HG03060 (cell line): Measurements from ENCODE around the gene CTNNA3.
A peak's percentile ranks its signal among the peaks of the same experiment; 100 is the strongest.

Source experiments
- ATAC-seq: cut with Tn5 transposase; IDR thresholded peaks from one replicate; pipeline ENCODE4 v1.9.1; 2021; ENCODE audit warnings: low read depth, moderate number of reproducible peaks; ENCODE audit not compliant: unreplicated experiment

The CTNNA3 gene

DNA sequence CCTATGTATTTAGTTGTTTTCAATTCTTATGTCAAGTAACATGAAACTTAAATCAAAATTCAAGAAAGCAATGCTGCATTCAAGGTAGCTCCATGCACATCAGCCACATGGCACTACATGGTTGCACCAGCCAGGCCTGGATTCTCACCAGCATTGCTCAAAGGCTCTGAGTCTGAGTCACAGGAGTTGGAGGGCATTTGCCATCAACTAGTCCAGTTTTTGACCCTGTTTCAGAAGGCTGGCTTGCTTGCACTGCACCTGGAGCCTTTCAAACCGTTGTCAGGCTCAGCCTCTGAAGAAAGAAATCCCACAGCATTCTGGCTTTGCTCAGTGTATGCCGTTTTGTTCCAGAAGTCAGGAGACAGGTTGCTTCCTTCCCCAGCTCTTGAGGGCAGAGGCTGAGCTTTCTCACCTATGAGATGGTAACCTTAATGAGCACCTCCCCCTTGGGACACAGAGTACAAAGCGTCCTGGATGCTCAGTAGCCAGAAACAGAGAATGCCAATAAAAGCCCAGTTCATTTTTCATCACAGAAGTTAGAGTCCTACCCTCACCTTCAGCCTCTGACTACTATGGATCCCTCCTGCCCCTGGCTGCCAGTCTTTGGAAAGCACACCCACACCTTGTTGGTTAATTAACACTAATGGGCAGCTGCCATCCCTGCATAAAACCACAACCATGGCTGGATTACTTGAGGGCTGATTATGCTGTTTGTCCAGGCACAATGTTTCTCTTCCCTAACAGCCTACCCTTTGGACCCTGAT, 1058.5 kb downstream of the CTNNA3 start:
- ATAC-seq = no peak

DNA sequence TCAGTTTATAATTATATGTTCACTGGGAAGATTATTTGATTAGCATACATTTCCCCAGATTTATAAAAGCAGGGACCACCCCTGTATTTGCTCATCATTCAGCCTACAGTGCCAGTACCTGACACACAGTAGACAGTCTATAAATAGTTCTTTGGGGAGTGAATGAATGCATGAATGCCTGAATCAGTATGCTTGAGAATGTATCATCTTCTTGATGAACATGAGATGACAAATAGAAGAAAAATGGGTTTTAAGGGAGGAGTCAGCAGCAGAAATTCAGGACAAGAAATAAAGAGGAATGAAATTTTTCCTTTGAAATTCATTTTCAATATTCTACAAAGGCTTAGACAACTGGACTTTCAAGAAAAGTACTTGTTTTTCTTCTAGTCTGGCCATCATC, 1066.0 kb downstream of the CTNNA3 start:
- ATAC-seq = no peak

DNA sequence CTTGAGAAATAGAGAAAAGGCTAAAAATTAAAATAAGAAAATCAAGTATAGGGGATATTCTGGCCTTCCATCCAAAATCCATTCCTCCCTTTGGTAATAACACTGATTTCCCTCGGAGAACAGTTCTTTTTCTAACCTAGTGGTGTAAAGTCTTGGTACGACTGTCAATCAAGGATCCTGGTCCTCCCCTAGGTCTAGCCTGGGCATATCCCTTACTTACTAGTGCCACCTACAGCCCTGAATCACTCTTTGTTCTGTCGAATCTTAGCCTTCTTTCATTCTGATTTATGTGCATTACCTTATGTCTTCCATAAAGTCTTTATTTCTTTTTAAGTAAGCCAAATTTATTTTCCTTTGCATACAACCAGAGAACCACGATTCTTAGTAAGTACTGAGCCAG, 1068.8 kb downstream of the CTNNA3 start:
- ATAC-seq = peak; percentile 72

DNA sequence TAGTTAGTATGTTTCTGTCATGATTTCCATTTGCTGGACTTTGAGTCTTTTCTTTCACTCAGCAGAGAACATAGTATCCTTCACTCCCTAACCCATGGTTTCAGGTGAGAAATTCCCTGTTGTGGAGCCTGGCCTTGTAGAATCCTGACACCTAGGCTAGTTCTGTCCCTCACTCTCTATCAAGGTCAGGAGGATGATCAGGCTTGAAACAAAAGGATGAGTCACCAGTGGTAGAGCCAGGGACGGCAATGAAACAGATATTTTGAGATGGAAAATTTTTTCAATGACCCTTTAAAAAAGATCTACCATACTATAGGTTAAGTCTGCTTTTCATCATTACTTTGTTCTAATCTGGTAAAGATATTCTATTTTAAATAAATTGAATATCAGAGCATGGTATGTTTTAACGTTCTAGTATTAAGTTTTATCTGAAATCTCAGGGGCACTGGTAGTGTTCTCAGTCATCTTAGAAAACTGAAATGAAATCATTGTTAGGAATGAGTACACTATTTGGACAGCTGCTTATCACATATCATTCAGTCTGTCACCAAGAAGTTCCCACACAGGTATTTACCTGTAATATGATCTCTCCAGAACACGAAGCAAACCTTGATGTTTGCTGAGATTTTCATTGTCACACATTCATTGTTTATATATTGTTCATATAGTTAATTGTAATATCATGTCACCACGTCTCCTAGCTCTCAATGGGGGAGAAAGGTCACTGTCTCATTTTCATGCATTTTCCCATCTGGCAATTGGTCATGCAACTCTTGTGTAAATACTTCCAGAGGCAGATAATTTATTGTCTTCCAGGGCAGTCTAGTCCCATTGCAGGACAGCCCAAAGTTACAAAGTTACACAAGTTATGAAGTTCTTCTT, 1070.0 kb downstream of the CTNNA3 start:
- ATAC-seq = no peak

DNA sequence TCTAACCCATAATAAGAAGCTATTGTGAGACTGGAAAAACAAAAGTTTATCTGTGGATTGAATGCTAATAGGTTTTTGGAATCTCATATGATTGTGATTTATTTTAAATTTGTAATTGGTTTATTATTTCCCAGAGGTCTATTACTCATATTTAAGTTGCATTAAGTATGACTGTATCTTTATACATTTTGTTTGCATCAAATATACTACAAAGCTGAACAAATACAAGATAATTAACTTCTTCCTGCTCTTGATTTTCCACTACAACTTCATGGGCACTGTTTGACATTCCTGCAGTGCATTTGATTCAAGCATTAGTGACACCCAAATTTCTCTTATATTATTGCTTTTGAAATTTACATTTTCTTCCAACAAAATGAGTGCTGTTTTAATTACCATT, 1073.9 kb downstream of the CTNNA3 start:
- ATAC-seq = no peak

DNA sequence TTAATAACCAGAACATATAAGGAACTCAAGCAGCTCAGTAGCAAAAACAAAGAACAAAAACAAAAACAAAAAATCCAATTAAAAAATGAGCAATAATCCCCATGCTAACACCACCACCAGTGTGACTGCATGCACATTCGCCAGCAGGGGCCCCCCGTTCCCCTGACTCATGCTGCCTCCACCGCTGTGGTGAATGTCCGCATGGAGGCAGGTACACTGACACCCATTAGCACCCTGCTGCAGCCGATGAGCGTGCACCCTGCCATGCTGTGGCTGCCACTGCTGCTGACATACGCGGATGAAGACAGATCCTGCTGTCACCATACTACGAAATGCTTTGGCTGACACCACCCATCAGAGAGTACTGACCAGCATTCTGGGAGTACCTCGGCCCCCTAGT, 1091.8 kb downstream of the CTNNA3 start:
- ATAC-seq = no peak

DNA sequence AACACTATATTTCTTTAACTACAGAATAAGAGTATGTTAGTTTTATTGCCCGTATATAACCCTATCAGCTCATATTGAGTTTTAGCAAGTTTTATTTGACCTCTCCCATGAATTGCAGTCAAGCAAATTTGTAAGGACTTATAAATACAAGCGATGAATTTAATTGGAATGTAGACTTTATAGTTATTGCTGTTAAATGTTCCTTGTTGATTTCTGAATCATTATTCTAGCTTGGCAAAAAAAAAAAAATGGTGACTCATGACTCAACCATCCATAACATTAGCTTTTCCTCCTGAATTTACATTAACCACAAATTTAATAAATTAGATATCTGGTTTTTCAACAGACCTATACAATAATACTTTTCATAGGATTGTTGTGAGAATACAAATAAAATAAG, 1104.1 kb downstream of the CTNNA3 start:
- ATAC-seq = no peak

DNA sequence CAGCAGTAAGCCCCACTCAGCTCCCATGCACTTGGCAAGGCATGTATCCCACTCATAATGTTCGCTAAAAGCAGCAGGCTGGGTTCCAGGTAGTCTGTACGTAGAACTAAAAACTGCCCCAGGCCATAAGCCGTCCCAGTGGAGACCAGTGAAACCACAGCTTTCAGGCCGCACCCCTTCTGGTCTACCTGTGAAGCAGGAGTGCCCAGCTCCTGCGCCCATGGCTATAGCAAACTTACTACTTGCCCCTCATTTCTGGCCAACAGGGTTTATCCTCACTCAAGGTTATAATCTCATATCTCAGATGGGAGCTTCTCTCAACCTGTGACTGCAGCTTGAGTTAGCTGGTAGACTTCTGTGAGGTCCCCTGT, 1108.3 kb downstream of the CTNNA3 start:
- no peak for ATAC-seq

DNA sequence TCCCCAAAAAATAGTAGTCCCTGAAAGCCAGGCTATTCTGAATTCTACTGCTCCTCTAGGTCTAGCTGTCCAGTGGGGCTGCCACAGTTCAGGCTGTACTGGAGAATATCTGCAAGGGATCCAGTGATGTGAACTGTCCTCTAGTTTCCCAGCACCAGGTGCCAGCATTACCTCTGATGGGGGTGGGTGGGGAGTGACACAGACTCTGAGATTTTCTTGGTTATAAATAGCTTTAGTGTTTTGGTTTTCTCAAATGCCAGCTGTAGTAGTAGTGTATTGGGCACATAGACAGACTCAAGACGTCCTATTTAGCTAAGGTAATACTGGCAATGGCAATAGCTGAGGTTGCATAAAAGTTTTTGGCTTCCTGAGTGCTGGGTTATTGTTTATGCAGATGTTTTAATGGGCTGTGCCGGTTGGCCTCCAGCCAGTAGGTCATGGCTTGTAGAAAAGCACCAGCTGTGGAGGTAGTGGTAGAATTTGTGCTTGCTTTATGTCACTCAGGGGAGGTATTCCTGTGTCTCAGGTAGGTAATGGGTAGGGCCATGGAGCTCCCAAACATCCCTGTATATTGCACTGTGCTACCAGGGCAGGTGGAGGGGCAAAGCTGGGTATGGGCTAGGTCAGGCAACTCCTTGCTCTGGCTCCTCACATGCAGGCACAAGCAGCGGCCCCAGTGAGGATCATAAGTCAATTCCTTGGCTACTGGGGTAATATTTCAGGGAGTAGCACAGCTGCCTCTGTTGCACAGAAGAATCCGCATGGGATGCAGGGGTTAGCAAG, 1108.9 kb downstream of the CTNNA3 start:
- no peak for ATAC-seq

DNA sequence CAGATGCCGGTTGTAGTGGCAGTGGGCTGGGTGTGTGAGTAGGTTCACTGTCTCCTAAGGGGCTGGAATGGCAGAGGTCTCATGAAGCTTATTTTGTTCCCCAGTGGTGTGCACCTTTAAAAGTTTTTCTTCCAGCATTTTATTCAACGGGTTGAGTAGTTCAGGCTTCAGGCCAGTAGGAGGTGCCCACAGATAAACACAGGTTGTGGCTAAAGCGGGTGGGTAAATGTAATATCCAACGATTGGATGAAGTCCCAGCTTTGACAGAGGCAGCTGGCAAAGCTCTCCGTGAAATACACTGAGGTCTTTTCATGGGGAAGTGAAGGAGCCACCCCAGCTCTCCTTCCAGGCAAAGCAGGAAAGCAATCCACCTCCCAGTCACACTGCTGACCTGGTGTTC, 1109.9 kb downstream of the CTNNA3 start:
- no peak for ATAC-seq

DNA sequence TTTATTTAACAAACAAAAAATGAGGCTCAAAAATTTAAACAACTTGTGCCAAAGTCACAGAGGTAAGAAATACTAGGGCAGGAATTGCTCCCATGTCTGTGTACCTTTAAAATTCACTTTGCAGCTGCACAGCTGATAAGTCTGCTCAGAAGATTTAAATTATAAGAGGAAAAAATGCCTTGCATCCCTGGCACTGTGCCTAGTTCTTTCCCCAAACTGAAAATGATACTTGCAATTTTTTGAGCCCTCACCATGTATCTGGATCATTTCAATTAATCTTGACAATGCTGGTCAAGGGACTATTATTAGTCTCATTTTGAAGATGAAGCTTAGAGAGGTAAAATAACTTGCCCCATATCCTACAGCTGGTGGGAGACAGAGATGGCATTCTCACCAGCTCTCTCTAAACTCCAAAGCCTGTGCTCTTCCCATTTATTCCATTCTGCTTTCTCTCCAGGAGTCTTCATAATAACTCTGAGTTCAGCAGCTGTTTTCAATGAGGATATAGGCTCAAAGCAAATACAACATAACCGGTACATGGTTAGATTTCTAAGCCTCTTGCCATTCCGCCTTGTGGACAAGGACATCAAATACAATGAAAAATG, 1120.6 kb downstream of the CTNNA3 start:
- no peak for ATAC-seq

DNA sequence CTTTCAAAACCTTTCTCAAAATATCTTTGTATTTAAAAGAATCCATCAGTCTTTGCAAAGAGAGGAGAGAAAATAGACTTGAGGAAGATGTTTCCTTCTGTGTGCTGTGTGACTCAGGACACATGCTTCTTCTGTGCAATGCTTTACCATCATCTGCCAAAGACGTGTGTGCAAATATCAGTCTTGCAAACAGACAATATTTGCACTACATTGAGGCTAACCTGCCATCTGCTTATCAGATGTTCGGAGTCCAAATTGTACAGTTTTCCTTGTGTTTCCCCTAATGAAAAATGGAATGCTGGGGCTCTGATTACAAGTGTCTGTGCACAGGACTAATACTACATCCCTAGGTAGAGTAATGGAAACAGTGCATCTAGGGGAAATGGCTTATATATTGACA, 1123.3 kb downstream of the CTNNA3 start:
- ATAC-seq = no peak

DNA sequence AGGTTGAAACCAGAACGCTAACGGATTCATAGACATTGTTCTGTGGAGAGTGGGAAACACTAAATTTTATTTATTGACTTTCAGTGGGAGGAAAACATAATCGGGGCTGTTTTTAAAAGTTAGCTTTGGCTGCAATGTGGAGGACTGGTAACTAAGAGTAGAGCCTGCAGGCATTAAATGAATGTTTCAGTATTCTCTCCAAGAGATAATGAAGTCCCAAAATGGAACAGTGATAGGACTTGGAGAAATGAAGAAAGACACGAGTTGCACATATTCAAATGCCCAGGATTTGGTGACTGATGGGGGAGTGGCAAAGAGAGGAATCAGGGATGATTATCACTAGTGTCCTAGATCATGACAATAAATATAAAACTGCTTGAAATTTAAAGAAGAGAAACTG, 1130.0 kb downstream of the CTNNA3 start:
- ATAC-seq = no peak

DNA sequence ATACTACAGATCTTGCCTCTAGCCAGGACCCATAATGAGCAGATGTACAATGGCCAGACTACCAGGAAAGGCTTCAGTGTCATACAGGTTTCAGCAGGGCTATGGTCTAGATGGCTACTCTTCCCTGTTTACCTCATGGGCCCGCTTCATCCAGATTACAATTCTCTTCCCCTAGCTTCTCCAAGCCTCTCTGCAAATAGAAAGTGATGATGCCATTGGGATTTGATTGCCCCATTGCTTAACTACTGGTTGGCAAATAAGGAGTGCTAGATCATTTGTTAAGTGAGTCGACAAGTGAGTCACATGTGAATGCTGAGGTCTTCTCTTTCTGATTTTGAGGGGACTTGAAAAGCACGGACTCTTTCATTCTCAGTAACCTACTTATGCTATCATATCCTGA, 1131.7 kb downstream of the CTNNA3 start:
- no peak for ATAC-seq

DNA sequence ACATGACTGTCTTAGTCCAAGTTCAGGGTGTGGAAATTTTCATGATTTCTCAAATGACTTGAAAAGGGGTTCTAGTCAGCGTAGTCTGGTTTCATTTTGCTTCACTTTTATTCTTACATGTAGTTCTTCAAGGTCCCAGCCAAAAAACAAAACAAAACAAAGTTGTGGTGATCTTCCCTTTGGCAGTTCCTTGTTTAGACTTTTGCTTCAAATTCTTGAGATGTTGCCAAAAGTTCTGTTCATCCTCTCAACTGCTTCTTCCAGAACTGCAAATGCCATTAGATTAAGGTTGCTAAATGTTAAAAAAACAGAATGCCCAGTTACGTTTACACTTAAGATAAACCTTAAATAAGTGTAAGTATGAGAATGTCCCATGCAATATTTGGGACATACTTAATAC, 1140.9 kb downstream of the CTNNA3 start:
- no peak for ATAC-seq

DNA sequence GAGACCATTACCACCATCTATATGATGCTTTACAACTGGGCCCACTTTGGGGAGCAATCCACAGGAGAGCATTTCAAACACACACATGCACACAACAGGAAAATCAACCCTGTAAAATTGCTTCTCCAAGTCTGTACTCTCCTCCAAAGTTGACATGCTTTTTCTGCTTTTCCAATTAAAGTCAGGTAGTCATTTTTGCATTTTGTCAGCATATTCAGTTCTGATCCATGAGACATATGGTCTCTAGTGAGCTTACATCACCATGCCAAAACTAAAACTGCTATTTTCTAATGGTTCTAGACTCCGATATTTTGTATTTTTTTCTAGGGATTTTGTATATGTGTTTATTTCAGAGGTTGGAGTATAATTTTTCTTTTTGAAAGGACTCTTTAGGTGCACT, 1143.7 kb downstream of the CTNNA3 start:
- no peak for ATAC-seq

DNA sequence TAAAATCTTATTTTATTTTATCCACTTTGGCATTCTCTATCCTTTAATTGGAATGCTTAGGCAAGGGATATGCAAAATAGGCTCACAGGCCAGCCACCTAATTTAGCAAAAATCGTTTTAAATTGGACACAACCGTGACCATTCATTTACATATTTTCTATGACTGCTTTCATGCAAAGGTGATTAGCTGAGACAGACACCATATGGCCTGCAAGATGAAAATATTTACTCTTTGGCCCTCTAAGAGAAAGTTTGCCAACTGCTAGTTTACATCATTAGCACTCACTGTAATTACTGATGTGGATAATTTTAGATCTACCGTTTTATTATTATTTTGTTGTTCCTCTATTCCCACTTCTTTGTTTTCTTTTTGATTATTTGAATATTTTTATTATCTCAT, 1145.6 kb downstream of the CTNNA3 start:
- no peak for ATAC-seq

DNA sequence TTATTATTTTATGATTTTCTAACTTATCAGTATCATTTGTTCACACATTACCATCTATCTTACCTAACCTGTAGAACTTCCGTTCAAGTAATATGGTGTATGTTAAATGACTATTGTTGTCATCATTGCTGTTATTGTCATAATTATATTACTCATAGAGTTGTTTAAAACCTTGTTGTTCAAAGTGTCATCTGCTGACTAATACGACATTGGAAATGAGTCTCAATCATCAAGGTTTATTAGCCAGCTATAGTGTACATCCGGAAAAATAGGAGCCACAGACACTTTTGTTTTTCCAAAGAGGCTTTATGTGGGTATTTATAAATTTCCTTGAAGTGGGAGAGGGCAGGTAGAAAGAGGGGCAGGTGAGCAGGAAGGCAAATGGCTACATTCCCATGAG, 1157.1 kb downstream of the CTNNA3 start:
- ATAC-seq = no peak

DNA sequence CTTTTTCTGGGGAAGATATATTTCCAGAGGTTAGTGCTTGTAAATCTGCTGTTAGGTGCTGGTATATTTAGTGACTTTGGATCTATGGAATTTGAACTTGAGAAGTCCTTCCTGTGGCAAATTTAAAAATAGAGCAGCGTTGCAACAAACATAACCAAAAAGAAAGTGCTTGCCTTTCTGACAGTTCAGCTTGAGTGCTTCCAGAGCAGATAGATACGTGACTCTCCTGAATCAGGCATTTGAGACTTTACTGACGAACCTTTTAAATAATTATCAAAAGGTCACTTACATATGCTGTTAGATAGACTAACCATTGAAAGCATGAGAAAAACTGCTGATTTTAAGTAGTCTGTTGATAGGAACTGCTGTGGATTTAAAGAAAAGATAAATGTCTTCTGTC, 1157.6 kb downstream of the CTNNA3 start:
- no peak for ATAC-seq

DNA sequence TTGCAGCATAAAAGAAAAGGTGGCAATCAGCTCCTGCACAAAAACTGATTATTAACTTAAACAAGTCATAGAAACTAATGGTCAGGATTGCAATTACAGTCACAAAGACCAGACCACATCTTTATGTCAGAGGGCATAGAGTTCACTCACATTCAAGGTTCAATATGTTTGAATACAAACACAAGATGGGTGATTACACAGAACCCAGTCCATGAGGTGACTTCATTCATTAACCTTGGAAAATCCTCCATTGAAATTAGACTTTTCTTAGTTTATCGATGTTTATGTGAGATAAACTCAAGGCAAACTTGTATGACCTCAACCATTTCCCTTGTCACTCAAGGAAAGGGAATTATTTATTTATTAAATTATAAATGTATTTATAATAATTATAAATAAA, 1158.8 kb downstream of the CTNNA3 start:
- no peak for ATAC-seq

DNA sequence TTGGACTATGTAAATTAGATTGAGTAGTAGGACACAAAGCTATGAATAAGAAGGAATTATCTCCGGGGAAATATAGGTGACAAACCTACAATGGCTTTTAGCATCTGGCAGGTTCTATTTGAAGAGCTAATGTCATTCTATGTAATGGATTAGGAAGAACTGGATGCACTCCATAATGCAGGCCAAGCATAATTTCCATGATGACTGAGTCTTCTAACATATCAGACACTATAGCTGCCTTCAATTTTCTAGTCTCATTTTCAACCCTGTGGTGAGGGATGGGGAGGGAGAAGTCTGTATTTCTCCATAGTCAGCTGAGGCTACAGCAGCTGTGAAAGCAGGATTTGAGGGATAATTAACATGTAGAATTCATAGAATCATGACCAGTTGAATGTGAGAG, 1160.6 kb downstream of the CTNNA3 start:
- ATAC-seq = no peak
